ENCODE measurements around the gene NTHL1. TPM values are rescaled to one million over a fixed set of nuclear protein-coding genes. Genes with fewer than 3 reads are reported as not detected.

Gene NTHL1
- total and polyA plus RNA-seq, 9 donors = 1.9 to 38.1 (median 23.9) TPM

DNA sequence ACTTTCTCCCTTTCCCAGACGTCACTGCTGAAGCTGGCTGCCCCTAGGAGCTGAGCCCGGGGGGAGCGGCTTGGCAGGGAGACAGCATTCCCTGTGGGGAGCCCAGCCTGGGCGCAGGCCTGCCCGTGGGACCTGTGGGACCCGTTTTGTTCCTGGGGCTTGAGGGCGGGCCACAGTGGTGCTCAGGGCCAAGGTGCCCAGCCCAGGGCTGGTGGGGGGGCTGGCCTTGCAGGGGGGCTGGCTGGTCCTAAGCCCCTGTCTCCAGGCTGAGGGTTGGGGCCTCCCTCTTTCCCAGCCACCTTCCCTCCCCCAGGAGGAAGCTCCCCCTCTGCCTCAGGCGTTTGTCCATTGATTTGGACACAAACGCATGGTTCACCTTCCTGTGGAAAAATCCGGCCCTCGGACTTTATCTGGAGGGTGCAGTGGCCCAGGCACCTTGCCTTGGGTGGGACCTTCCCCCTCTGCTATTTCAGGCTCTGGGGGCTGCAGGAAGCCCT lies 16.5 kb downstream of the NTHL1 start:
- Histone ChIP-seq H3K9me3 (no peaks in the 10 kb centered on the region), H3K4me3 (no peak overlapping the region), H3K27ac (no peak overlapping the region), H3K27me3 (no peaks in the 10 kb centered on the region), H3K36me3 (no peaks in the 10 kb centered on the region), H3K4me1 (ENCODE audit: insufficient read depth) (peaks cover 36% of the 10 kb centered on the region)
- 68 to 75% (median 73%) methylated on average over 11 of the region's 11 CpGs for WGBS, 3 donors
- no peak for DNase-seq
- intact Hi-C loops (cut with DNase I) = no loop called here
- TF ChIP-seq, protein P1, sequence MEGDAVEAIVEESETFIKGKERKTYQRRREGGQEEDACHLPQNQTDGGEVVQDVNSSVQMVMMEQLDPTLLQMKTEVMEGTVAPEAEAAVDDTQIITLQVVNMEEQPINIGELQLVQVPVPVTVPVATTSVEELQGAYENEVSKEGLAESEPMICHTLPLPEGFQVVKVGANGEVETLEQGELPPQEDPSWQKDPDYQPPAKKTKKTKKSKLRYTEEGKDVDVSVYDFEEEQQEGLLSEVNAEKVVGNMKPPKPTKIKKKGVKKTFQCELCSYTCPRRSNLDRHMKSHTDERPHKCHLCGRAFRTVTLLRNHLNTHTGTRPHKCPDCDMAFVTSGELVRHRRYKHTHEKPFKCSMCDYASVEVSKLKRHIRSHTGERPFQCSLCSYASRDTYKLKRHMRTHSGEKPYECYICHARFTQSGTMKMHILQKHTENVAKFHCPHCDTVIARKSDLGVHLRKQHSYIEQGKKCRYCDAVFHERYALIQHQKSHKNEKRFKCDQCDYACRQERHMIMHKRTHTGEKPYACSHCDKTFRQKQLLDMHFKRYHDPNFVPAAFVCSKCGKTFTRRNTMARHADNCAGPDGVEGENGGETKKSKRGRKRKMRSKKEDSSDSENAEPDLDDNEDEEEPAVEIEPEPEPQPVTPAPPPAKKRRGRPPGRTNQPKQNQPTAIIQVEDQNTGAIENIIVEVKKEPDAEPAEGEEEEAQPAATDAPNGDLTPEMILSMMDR (IDR thresholded peaks at IDR 0.05) = no peak
- no peak for TF ChIP-seq POLR2A (IDR thresholded peaks at IDR 0.05)
- no peak for TF ChIP-seq EP300 (IDR thresholded peaks at IDR 0.05)

DNA sequence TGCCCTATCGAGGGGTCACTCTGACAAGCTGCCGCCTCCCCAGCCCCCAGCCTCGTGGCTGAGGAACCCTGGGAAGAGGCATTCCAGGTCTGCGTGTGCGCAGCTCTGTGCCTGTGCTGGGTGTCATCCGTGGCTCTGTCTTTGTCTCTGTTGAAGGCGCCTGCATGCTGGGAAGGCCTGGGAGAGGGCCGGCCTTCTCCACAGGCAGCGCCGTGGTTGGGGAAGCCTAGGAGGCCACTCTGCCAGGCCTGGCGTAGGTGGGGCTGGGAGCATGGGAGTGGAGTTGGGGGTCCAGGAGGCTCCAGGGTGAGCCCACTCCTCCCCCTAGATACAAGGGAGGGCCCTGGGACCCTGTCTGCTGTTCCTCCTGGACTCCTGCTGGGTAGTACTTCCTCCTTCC lies 17.6 kb downstream of the NTHL1 start:
- Histone ChIP-seq H3K4me3 (no peak overlapping the region), H3K4me1 (ENCODE audit: insufficient read depth) (peaks cover 26% of the 10 kb centered on the region), H3K9me3 (no peaks in the 10 kb centered on the region), H3K36me3 (no peaks in the 10 kb centered on the region), H3K27me3 (no peaks in the 10 kb centered on the region), H3K27ac (peak overlapping the region in 1 of 2 donors; percentile 30)
- TF ChIP-seq POLR2A (IDR thresholded peaks at IDR 0.05) (no peak), EP300 (IDR thresholded peaks at IDR 0.05) (no peak)
- TF ChIP-seq, protein P1 (IDR thresholded peaks at IDR 0.05) = no peak
- no peak for DNase-seq
- WGBS, 3 donors = 84 to 92% (median 91%) methylated on average over 11 of the region's 11 CpGs
- intact Hi-C loops (cut with DNase I) = no loop called here

DNA sequence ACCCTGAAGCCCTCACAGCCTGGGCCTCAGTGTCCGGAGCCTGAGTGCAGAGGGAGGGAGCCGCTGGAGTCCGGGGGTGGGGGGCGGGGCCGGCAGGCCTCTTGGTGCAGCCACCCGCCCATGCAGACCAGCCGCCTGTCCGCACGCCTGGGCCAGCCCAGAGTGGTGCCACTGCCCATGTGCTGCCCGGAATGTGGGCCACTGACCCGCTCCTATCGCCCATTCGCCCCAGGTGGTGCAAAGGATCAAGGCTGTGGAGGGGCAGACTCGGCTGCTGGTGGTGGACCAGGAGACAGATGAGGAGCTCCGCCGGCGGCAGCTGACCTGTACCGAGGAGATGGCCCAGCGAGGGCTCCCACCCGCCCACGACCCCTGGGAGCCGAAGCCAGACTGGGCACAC lies 18.3 kb downstream of the NTHL1 start:
- intact Hi-C loops (cut with DNase I) = loop anchor here in 1 of 4 donors (5.0 kb wide), 1 partner anchor 123 kb away; no protein-coding TSS in a partner anchor
- no peak overlapping the region for H3K4me3 ChIP-seq

DNA sequence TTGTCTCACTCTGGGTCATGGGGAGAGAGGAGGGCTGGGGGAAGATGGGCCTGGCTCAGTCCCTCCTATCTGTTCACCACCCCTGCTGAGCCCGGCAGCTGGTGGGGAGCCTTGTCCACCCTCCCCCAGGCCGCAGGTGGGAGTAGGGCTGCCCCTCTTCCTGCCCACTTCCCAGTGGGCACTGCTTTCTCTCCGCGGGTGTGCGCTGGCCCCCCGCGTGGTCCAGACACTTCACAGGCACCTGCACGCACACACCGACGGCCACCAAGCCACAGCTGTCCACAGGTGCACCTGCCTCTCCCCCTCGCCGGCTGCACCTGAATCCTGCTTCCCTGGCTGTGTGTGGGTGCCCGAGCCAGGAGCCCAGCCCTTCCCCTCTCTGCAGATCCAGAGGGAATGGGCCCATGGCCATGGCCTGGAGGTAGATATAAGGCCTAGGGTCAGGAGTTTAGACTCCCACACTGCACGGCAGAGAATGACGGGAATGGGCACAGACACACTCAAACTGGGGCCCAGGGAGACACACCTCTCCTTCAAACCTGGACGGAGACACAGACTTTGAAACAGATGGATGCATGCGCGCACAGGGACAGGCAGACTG lies 18.9 kb downstream of the NTHL1 start:
- H3K27ac ChIP-seq = peak overlapping the region in 1 of 2 donors; percentile 6

More for the DNA sequence above, 18.3 kb downstream of the NTHL1 start:
- Histone ChIP-seq H3K27me3 (no peaks in the 10 kb centered on the region), H3K9me3 (no peaks in the 10 kb centered on the region), H3K36me3 (no peaks in the 10 kb centered on the region), H3K27ac (no peak overlapping the region), H3K4me1 (ENCODE audit: insufficient read depth) (peaks cover 21% of the 10 kb centered on the region)
- TF ChIP-seq POLR2A (IDR thresholded peaks at IDR 0.05) = no peak
- no peak for TF ChIP-seq EP300 (IDR thresholded peaks at IDR 0.05)
- TF ChIP-seq, protein P1 (IDR thresholded peaks at IDR 0.05) = no peak
- 61 to 73% (median 67%) methylated on average over 21 to 22 of the region's 22 CpGs for WGBS, 3 donors
- DNase-seq = no peak

More for the DNA sequence above, 18.9 kb downstream of the NTHL1 start:
- intact Hi-C loops (cut with DNase I) = loop anchor here in 1 of 4 donors (5.0 kb wide), 1 partner anchor 124 kb away; no protein-coding TSS in a partner anchor
- TF ChIP-seq EP300 (IDR thresholded peaks at IDR 0.05) (no peak), POLR2A (IDR thresholded peaks at IDR 0.05) (no peak)
- TF ChIP-seq, protein P1 (IDR thresholded peaks at IDR 0.05) = no peak
- 54 to 72% (median 70%) methylated on average over 18 of the region's 18 CpGs for WGBS, 3 donors
- Histone ChIP-seq H3K36me3 (no peaks in the 10 kb centered on the region), H3K27me3 (no peaks in the 10 kb centered on the region), H3K4me1 (ENCODE audit: insufficient read depth) (peaks cover 21% of the 10 kb centered on the region), H3K9me3 (no peaks in the 10 kb centered on the region), H3K4me3 (no peak overlapping the region)
- peak in 1 of 5 donors; percentile 13 for DNase-seq

Data from ovary (tissue), 9 donors.